ENCODE results near the gene MB21D2. TPM values are rescaled to one million over a fixed set of nuclear protein-coding genes. Genes with fewer than 3 reads are reported as not detected.

MB21D2 gene
- total and polyA plus RNA-seq, 2 of the 8 experiments (the other 6 are each of a cell fraction or from before 2014, with no cell fraction given): 10.0 to 21.0 TPM

GRCh38 chr3:192827208-192827607 is 90.4 kb downstream of the MB21D2 start (continued):
- TF ChIP-seq CHD7 (IDR thresholded peaks at IDR 0.05; ENCODE audit: insufficient replicate concordance, low read length) (no peak), FOSL1 (IDR thresholded peaks at IDR 0.05; ENCODE audit: insufficient read depth, low read depth, low read length) (no peak), SRF (IDR thresholded peaks at IDR 0.05; ENCODE audit: low read depth, low read length) (no peak), KDM4A (IDR thresholded peaks at IDR 0.05; ENCODE audit: low read depth, low read length, severe bottlenecking) (no peak), USF2 (IDR thresholded peaks at IDR 0.05; ENCODE audit: low read length) (no peak), SIN3A (conservative IDR thresholded peaks at IDR 0.05 in 1 of 2, IDR thresholded peaks at IDR 0.05 in 1 of 2; ENCODE audit: low read depth in 1 of 2, low read length in 2 of 2) (no peak), CTBP2 (IDR thresholded peaks at IDR 0.05; ENCODE audit: borderline replicate concordance, insufficient read depth, insufficient read length, low read length) (no peak), RBBP5 (IDR thresholded peaks at IDR 0.05; ENCODE audit: borderline replicate concordance, low read depth, low read length) (no peak), MAFK (IDR thresholded peaks at IDR 0.05; ENCODE audit: low read depth, low read length) (no peak), CHD2 (IDR thresholded peaks at IDR 0.05; ENCODE audit: low read length) (no peak)

Data from H1 (cell line).